Trophoblast cell (in vitro differentiated cells and primary cell): ENCODE results near the gene MGMT.

ENCODE experiments used
- DNase-seq, 2 donors: peaks; one replicate each; pipeline ENCODE4 v3.0.0-alpha.2; 2016
- H2AFZ ChIP-seq: 2 replicates; pipeline ENCODE4 v1.6.1; 2013; ENCODE audit warnings: low read length, moderate library complexity, mild to moderate bottlenecking; ENCODE audit not compliant: insufficient read depth, poor library complexity
- H2AK5ac ChIP-seq: 2 replicates; pipeline ENCODE4 v1.6.1; 2013; ENCODE audit warnings: mild to moderate bottlenecking, low read length
- H2BK120ac ChIP-seq: 2 replicates; pipeline ENCODE4 v1.6.1; 2013; ENCODE audit warnings: low read length, mild to moderate bottlenecking, moderate library complexity; ENCODE audit not compliant: insufficient read depth, poor library complexity
- H2BK12ac ChIP-seq: 2 replicates; pipeline ENCODE4 v1.6.1; 2013; ENCODE audit warnings: mild to moderate bottlenecking, low read length, moderate library complexity
- H2BK5ac ChIP-seq: 2 replicates; pipeline ENCODE4 v1.6.1; 2013; ENCODE audit warnings: low read length, low read depth, moderate library complexity, mild to moderate bottlenecking; ENCODE audit not compliant: poor library complexity
- H3K14ac ChIP-seq: 2 replicates; pipeline ENCODE4 v1.6.1; 2013; ENCODE audit warnings: mild to moderate bottlenecking, low read length
- H3K18ac ChIP-seq: 2 replicates; pipeline ENCODE4 v1.6.1; 2013; ENCODE audit warnings: mild to moderate bottlenecking, low read length
- H3K23ac ChIP-seq: 2 replicates; pipeline ENCODE4 v1.6.1; 2013; ENCODE audit warnings: low read length
- H3K27ac ChIP-seq: 2 replicates; pipeline ENCODE4 v1.5.1; 2013; ENCODE audit warnings: low read depth, mild to moderate bottlenecking, inconsistent platforms, low read length, moderate library complexity
- H3K27me3 ChIP-seq: 2 replicates; pipeline ENCODE4 v1.6.1; 2013; ENCODE audit warnings: inconsistent platforms, mild to moderate bottlenecking, low read length, moderate library complexity; ENCODE audit not compliant: insufficient read depth
- H3K36me3 ChIP-seq, 2 experiments: 1 replicate in 1 of 2; 2 replicates in 1 of 2; pipeline ENCODE4 v1.6.1; 2013; ENCODE audit warnings: low read length in 2 of 2, mild to moderate bottlenecking in 2 of 2, moderate library complexity in 1 of 2; ENCODE audit not compliant: insufficient read depth in 2 of 2, control insufficient read depth in 1 of 2
- H3K4ac ChIP-seq: 2 replicates; pipeline ENCODE4 v1.6.1; 2013; ENCODE audit warnings: low read depth, mild to moderate bottlenecking, low read length, moderate library complexity
- H3K4me1 ChIP-seq, 2 experiments: 1 replicate in 1 of 2; 2 replicates in 1 of 2; pipeline ENCODE4 v1.6.1; 2013; ENCODE audit warnings: low read length in 2 of 2, mild to moderate bottlenecking in 2 of 2, moderate library complexity in 1 of 2; ENCODE audit not compliant: insufficient read depth in 2 of 2, control insufficient read depth in 1 of 2
- H3K4me2 ChIP-seq: 2 replicates; pipeline ENCODE4 v1.6.1; 2013; ENCODE audit warnings: inconsistent platforms, mild to moderate bottlenecking, low read length, moderate library complexity
- H3K4me3 ChIP-seq: 2 replicates; pipeline ENCODE4 v1.5.1; 2013; ENCODE audit warnings: mild to moderate bottlenecking, low read depth, low read length, inconsistent platforms
- H3K79me1 ChIP-seq: one replicate; pipeline ENCODE4 v1.6.1; 2013; ENCODE audit warnings: low read length
- H3K79me2 ChIP-seq: 2 replicates; pipeline ENCODE4 v1.6.1; 2013; ENCODE audit warnings: low read length, mild to moderate bottlenecking; ENCODE audit not compliant: control insufficient read depth, insufficient read depth, poor library complexity
- H3K9ac ChIP-seq: 2 replicates; pipeline ENCODE4 v1.6.1; 2013; ENCODE audit warnings: mild to moderate bottlenecking, low read length
- H3K9me3 ChIP-seq: 2 replicates; pipeline ENCODE4 v1.6.1; 2013; ENCODE audit warnings: low read depth, mild to moderate bottlenecking, control low read depth, inconsistent platforms, low read length; ENCODE audit not compliant: insufficient read depth
- H4K12ac ChIP-seq: 2 replicates; pipeline ENCODE4 v1.6.1; 2013; ENCODE audit warnings: low read depth, mild to moderate bottlenecking, low read length, moderate library complexity
- H4K8ac ChIP-seq: 2 replicates; pipeline ENCODE4 v1.6.1; 2013; ENCODE audit warnings: low read depth, mild to moderate bottlenecking, low read length, moderate library complexity
- H4K91ac ChIP-seq: one replicate; pipeline ENCODE4 v1.6.1; 2013; ENCODE audit warnings: low read depth, mild to moderate bottlenecking, low read length, moderate library complexity
- WGBS: extraction: QIAGEN DNeasy Blood & Tissue Kit; methylation state at CpG from one replicate; pipeline ENCODE4 v1.1.7; 2013; ENCODE audit warnings: missing lambda C conversion rate; ENCODE audit not compliant: insufficient read length, insufficient coverage; ENCODE audit errors: extremely low coverage; 5-methylcytosine and 5-hydroxymethylcytosine counted together

MGMT gene

GRCh38 chr10:129622736-129623135, 155.7 kb downstream of the MGMT start:
- H4K8ac ChIP-seq, result no peak overlapping the region
- no peak overlapping the region for H3K27ac ChIP-seq
- H3K9me3 ChIP-seq, result no peaks in the 10 kb centered on the region
- H3K4me3 ChIP-seq, result no peak overlapping the region
- H3K18ac ChIP-seq, result no peak overlapping the region
- no peaks in the 10 kb centered on the region for H3K79me1 ChIP-seq
- no peak overlapping the region for H2BK120ac ChIP-seq
- H2AFZ ChIP-seq, result no peak overlapping the region
- H4K12ac ChIP-seq, result no peak overlapping the region
- no peak overlapping the region for H2BK12ac ChIP-seq
- H3K4me2 ChIP-seq, result no peak overlapping the region
- no peak overlapping the region for H3K9ac ChIP-seq
- no peak for DNase-seq
- H4K91ac ChIP-seq, result no peak overlapping the region
- H2BK5ac ChIP-seq, result no peak overlapping the region
- H3K4ac ChIP-seq, result no peak overlapping the region
- H3K27me3 ChIP-seq, result no peaks in the 10 kb centered on the region
- H3K79me2 ChIP-seq, result no peaks in the 10 kb centered on the region
- no peak overlapping the region for H2AK5ac ChIP-seq
- H3K14ac ChIP-seq, result no peak overlapping the region
- WGBS, result no CpG with 5 or more reads among the region's 9 CpGs
- no peaks in the 10 kb centered on the region for H3K36me3 ChIP-seq
- peaks cover 0 to 3% of the 10 kb centered on the region in 2 experiments for H3K4me1 ChIP-seq
- no peak overlapping the region for H3K23ac ChIP-seq

- H3K18ac ChIP-seq, result no peak overlapping the region
- H3K27me3 ChIP-seq, result no peaks in the 10 kb centered on the region
- no peak overlapping the region for H4K8ac ChIP-seq
- no peak for DNase-seq
- no peaks in the 10 kb centered on the region for H3K36me3 ChIP-seq
- H4K91ac ChIP-seq, result no peak overlapping the region
- no peaks in the 10 kb centered on the region for H3K79me1 ChIP-seq
- H3K14ac ChIP-seq, result no peak overlapping the region
- H3K79me2 ChIP-seq, result no peaks in the 10 kb centered on the region
- H3K27ac ChIP-seq, result no peak overlapping the region
- WGBS, result no CpG with 5 or more reads among the region's 11 CpGs
- no peak overlapping the region for H3K4me2 ChIP-seq
- no peak overlapping the region for H3K4ac ChIP-seq
- no peak overlapping the region for H2AK5ac ChIP-seq
- H3K4me3 ChIP-seq, result no peak overlapping the region
- H2BK12ac ChIP-seq, result no peak overlapping the region
- no peak overlapping the region for H2BK5ac ChIP-seq
- H3K4me1 ChIP-seq, result peaks cover 0 to 3% of the 10 kb centered on the region in 2 experiments
- no peak overlapping the region for H4K12ac ChIP-seq
- H3K9me3 ChIP-seq, result no peaks in the 10 kb centered on the region
- H2BK120ac ChIP-seq, result no peak overlapping the region
- no peak overlapping the region for H3K23ac ChIP-seq
- no peak overlapping the region for H3K9ac ChIP-seq
- H2AFZ ChIP-seq, result no peak overlapping the region
These were observed 157.5 kb downstream of the MGMT start for GRCh38 chr10:129624526-129624925.

DNA sequence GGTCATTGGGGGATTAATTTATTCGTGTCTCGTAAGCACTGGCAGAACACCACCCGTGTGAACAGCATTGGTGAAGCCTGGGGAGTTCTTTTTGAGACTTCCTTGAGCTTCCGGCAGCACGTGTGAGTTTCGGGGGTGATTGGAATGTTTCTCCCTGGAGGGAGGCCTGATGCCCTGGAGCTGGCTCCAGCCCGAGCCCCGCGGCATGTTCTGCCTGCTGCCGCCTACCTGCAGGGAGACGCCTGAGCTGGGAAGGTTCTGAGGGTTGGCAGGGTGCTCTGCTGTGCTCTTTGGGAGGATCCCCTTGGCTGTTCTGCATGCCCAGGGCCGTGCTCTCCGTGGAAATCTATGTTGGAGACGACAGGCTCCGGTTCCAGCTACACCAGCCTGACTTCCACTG, 159.3 kb downstream of the MGMT start:
- no peak overlapping the region for H2BK5ac ChIP-seq
- no peak overlapping the region for H3K9ac ChIP-seq
- no CpG with 5 or more reads among the region's 15 CpGs for WGBS
- no peak overlapping the region for H3K4me3 ChIP-seq
- no peak overlapping the region for H3K4ac ChIP-seq
- no peak overlapping the region for H2AK5ac ChIP-seq
- H3K27me3 ChIP-seq, result no peaks in the 10 kb centered on the region
- no peak overlapping the region for H4K8ac ChIP-seq
- no peaks in the 10 kb centered on the region for H3K79me2 ChIP-seq
- H3K4me1 ChIP-seq, result peaks cover 0 to 3% of the 10 kb centered on the region in 2 experiments
- H2AFZ ChIP-seq, result no peak overlapping the region
- no peak overlapping the region for H3K14ac ChIP-seq
- no peak overlapping the region for H3K27ac ChIP-seq
- no peak overlapping the region for H4K91ac ChIP-seq
- H3K36me3 ChIP-seq, result no peaks in the 10 kb centered on the region
- H3K18ac ChIP-seq, result no peak overlapping the region
- H4K12ac ChIP-seq, result no peak overlapping the region
- H3K9me3 ChIP-seq, result no peaks in the 10 kb centered on the region
- no peak overlapping the region for H2BK120ac ChIP-seq
- H3K4me2 ChIP-seq, result no peak overlapping the region
- H2BK12ac ChIP-seq, result no peak overlapping the region
- H3K79me1 ChIP-seq, result no peaks in the 10 kb centered on the region
- no peak for DNase-seq
- H3K23ac ChIP-seq, result no peak overlapping the region

GRCh38 chr10:129626796-129627435, 159.9 kb downstream of the MGMT start:
- Histone ChIP-seq H2BK12ac (no peak overlapping the region), H2BK120ac (no peak overlapping the region), H3K4me3 (no peak overlapping the region), H4K12ac (no peak overlapping the region), H3K27ac (no peak overlapping the region), H3K4me2 (no peak overlapping the region), H3K9me3 (no peaks in the 10 kb centered on the region), H3K79me1 (no peaks in the 10 kb centered on the region), H2AK5ac (no peak overlapping the region), H2BK5ac (no peak overlapping the region), H3K14ac (no peak overlapping the region), H2AFZ (no peak overlapping the region), H3K27me3 (no peaks in the 10 kb centered on the region), H3K18ac (no peak overlapping the region), H3K4me1 (peaks cover 0 to 3% of the 10 kb centered on the region in 2 experiments), H4K91ac (no peak overlapping the region), H3K36me3 (no peaks in the 10 kb centered on the region), H3K23ac (no peak overlapping the region), H3K79me2 (no peaks in the 10 kb centered on the region), H3K9ac (no peak overlapping the region), H4K8ac (no peak overlapping the region), H3K4ac (no peak overlapping the region)
- WGBS, result no CpG with 5 or more reads among the region's 12 CpGs
- no peak for DNase-seq
